Liver (tissue), 9 donors: ENCODE measurements around the gene GK. TPM values are rescaled to one million over a fixed set of nuclear protein-coding genes. Genes with fewer than 3 reads are reported as not detected.

ENCODE experiments used
- DNase-seq: peaks from one replicate; pipeline ENCODE4 v3.0.0-alpha.2; 2017; ENCODE audit warnings: low spot score
- H3K27ac ChIP-seq, 2 donors: one replicate each; pipeline ENCODE4 v1.7.0; 2013; ENCODE audit warnings: inconsistent platforms in 2 of 2, low read length in 2 of 2, control low read depth in 1 of 2, low read depth in 1 of 2, mild to moderate bottlenecking in 1 of 2
- H3K27me3 ChIP-seq, 4 donors: one replicate each; pipeline versions ENCODE4 v1.6.1 to v1.7.0; 2013; ENCODE audit warnings: low read length in 3 of 4, inconsistent platforms in 1 of 4, mild to moderate bottlenecking in 1 of 4, moderate library complexity in 1 of 4; ENCODE audit not compliant: control insufficient read depth in 4 of 4, insufficient read depth in 4 of 4
- H3K36me3 ChIP-seq, 4 donors: one replicate each; pipeline versions ENCODE4 v1.6.1 to v1.7.0; 2013; ENCODE audit warnings: low read length in 3 of 4, mild to moderate bottlenecking in 3 of 4, low read depth in 1 of 4, moderate library complexity in 1 of 4; ENCODE audit not compliant: control insufficient read depth in 4 of 4, insufficient read depth in 3 of 4
- H3K4me1 ChIP-seq, 4 donors: one replicate each; pipeline versions ENCODE4 v1.6.1 to v1.7.0; 2013; ENCODE audit warnings: low read length in 3 of 4, mild to moderate bottlenecking in 3 of 4, moderate library complexity in 1 of 4; ENCODE audit not compliant: control insufficient read depth in 4 of 4, insufficient read depth in 4 of 4
- H3K4me3 ChIP-seq, 3 donors: one replicate each; pipeline versions ENCODE4 v1.6.1 to v1.7.0; 2013; ENCODE audit warnings: low read length in 3 of 3, control low read depth in 1 of 3, low read depth in 1 of 3, mild to moderate bottlenecking in 1 of 3
- H3K9ac ChIP-seq, 2 donors: one replicate each; pipeline ENCODE4 v1.7.0; 2013; ENCODE audit warnings: low read length in 2 of 2, mild to moderate bottlenecking in 2 of 2, moderate library complexity in 2 of 2, control low read depth in 1 of 2, low read depth in 1 of 2
- H3K9me3 ChIP-seq, 4 donors: one replicate each; pipeline versions ENCODE4 v1.6.1 to v1.7.0; 2013; ENCODE audit warnings: low read length in 3 of 4; ENCODE audit not compliant: control insufficient read depth in 4 of 4
- ATF3 ChIP-seq: IDR thresholded peaks from 2 replicates; pipeline ENCODE4 v1.6.1; 2016; ENCODE audit warnings: antibody characterized with exemption
- EGR1 ChIP-seq, 2 donors: IDR thresholded peaks; 2 replicates each; pipeline ENCODE4 v1.6.1; 2016 to 2018; ENCODE audit warnings: antibody characterized with exemption in 2 of 2, low read depth in 2 of 2
- FOXA1 ChIP-seq: IDR thresholded peaks from 2 replicates; pipeline ENCODE4 v1.6.1; 2016; ENCODE audit warnings: antibody characterized with exemption
- GABPA ChIP-seq, 2 donors: IDR thresholded peaks in 1 of 2; conservative IDR thresholded peaks in 1 of 2; 2 replicates each; pipeline ENCODE4 v1.6.1; 2016; ENCODE audit warnings: antibody characterized with exemption in 2 of 2, mild to moderate bottlenecking in 1 of 2, moderate library complexity in 1 of 2
- HNF4A ChIP-seq, 2 donors: conservative IDR thresholded peaks; 2 replicates each; pipeline ENCODE4 v1.6.1; 2016; ENCODE audit warnings: antibody characterized with exemption in 2 of 2, mild to moderate bottlenecking in 2 of 2
- HNF4G ChIP-seq: IDR thresholded peaks from 2 replicates; pipeline ENCODE4 v1.6.1; 2016; ENCODE audit warnings: antibody characterized with exemption
- JUND ChIP-seq, 2 donors: IDR thresholded peaks; 2 replicates each; pipeline ENCODE4 v1.6.1; 2016; ENCODE audit warnings: antibody characterized with exemption in 2 of 2
- MAX ChIP-seq: IDR thresholded peaks from 2 replicates; pipeline ENCODE4 v1.6.1; 2016; ENCODE audit warnings: antibody characterized with exemption
- NR2F2 ChIP-seq: IDR thresholded peaks from 2 replicates; pipeline ENCODE4 v1.6.1; 2016; ENCODE audit warnings: antibody characterized with exemption
- RAD21 ChIP-seq, 2 donors: IDR thresholded peaks; 2 replicates each; pipeline ENCODE4 v1.6.1; 2016; ENCODE audit warnings: antibody characterized with exemption in 2 of 2, mild to moderate bottlenecking in 2 of 2
- REST ChIP-seq: IDR thresholded peaks from 2 replicates; pipeline ENCODE4 v1.6.1; 2016; ENCODE audit warnings: antibody characterized with exemption, mild to moderate bottlenecking
- RXRA ChIP-seq, 2 donors: IDR thresholded peaks; 2 replicates each; pipeline ENCODE4 v1.6.1; 2017 to 2018; ENCODE audit warnings: antibody characterized with exemption in 2 of 2, mild to moderate bottlenecking in 1 of 2
- SP1 ChIP-seq: IDR thresholded peaks from 2 replicates; pipeline ENCODE4 v1.6.1; 2018; ENCODE audit warnings: antibody characterized with exemption, mild to moderate bottlenecking
- TAF1 ChIP-seq: conservative IDR thresholded peaks from 2 replicates; pipeline ENCODE4 v1.6.1; 2016; ENCODE audit warnings: antibody characterized with exemption, mild to moderate bottlenecking
- WGBS: extraction: QIAGEN DNeasy Blood & Tissue Kit; methylation state at CpG from one replicate; pipeline ENCODE4 v1.1.7; 2013; 5-methylcytosine and 5-hydroxymethylcytosine counted together
- polyA plus RNA-seq, 2 donors: library from polyadenylated mRNA; stranded (reverse) in 1 of 2; unstranded in 1 of 2; fragments of 200-250 nt in 1 of 2; fragments of >200 nt in 1 of 2; fragmentation: Nextera tagmentation in 1 of 2; extraction: Ambion mirVana in 1 of 2; gene quantifications; one replicate each; pipeline versions ENCODE4 v1.2.1 to v1.2.3, GENCODE V29; 2013 to 2015
- total RNA-seq, 2 donors: library from RNA; depleted of rRNA; stranded (reverse); fragments of >200 nt; gene quantifications; one replicate each; pipeline ENCODE4 v1.2.3, GENCODE V29; 2014
- TF ChIP-seq, protein P1 (sequence below): fragments of 150-350 bp; IDR thresholded peaks from 2 replicates; pipeline ENCODE4 v1.5.1; 2017; ENCODE audit warnings: improper control_type of control experiment, low read depth, low read length; ENCODE audit not compliant: missing input control
- TF ChIP-seq, protein P2 (sequence below): IDR thresholded peaks from 2 replicates; pipeline ENCODE4 v1.6.1; 2016; ENCODE audit warnings: antibody characterized with exemption
- donor health status: healthy.
- donor health status: healthy.
- donor health status: healthy.
- donor health status: healthy.
- donor health status: healthy.

The GK gene
- total and polyA plus RNA-seq, 4 donors: 27.9 to 145 (median 44.0) TPM

DNA sequence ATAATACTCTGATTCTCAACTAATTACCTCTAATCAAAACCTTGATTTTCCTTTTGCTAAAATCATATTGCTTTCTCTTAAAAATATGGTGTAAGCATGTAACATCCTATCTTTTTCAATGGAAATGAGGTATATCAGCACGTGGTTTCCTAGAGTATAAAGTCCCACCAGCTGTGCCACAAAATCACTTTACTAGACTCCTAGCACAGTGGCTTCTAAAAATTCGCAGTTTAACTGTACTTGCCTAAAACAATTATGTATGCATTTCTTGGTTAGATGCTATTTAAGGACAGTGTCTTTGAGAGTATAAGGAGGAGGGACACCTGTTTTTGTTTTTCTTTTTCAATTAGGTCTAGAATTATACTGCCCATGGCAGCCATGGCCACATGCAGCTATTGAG lies 62.8 kb downstream of the GK start:
- DNase-seq: no peak
- Histone ChIP-seq H3K36me3 (peaks cover 0 to 18% (median 7%) of the 10 kb centered on the region in 4 donors), H3K4me1 (no peaks in the 10 kb centered on the region), H3K9ac (no peak overlapping the region), H3K27ac (no peak overlapping the region), H3K4me3 (no peak overlapping the region), H3K27me3 (no peaks in the 10 kb centered on the region), H3K9me3 (no peaks in the 10 kb centered on the region)
- no peak for TF ChIP-seq ATF3
- no peak for TF ChIP-seq GABPA (IDR thresholded peaks at IDR 0.05 in 1 of 2, conservative IDR thresholded peaks at IDR 0.05 in 1 of 2)
- no peak for TF ChIP-seq NR2F2
- TF ChIP-seq RXRA (IDR thresholded peaks at IDR 0.05): no peak
- no peak for TF ChIP-seq REST
- no peak for TF ChIP-seq TAF1
- TF ChIP-seq, protein P1, sequence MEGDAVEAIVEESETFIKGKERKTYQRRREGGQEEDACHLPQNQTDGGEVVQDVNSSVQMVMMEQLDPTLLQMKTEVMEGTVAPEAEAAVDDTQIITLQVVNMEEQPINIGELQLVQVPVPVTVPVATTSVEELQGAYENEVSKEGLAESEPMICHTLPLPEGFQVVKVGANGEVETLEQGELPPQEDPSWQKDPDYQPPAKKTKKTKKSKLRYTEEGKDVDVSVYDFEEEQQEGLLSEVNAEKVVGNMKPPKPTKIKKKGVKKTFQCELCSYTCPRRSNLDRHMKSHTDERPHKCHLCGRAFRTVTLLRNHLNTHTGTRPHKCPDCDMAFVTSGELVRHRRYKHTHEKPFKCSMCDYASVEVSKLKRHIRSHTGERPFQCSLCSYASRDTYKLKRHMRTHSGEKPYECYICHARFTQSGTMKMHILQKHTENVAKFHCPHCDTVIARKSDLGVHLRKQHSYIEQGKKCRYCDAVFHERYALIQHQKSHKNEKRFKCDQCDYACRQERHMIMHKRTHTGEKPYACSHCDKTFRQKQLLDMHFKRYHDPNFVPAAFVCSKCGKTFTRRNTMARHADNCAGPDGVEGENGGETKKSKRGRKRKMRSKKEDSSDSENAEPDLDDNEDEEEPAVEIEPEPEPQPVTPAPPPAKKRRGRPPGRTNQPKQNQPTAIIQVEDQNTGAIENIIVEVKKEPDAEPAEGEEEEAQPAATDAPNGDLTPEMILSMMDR: no peak
- TF ChIP-seq, protein P2, sequence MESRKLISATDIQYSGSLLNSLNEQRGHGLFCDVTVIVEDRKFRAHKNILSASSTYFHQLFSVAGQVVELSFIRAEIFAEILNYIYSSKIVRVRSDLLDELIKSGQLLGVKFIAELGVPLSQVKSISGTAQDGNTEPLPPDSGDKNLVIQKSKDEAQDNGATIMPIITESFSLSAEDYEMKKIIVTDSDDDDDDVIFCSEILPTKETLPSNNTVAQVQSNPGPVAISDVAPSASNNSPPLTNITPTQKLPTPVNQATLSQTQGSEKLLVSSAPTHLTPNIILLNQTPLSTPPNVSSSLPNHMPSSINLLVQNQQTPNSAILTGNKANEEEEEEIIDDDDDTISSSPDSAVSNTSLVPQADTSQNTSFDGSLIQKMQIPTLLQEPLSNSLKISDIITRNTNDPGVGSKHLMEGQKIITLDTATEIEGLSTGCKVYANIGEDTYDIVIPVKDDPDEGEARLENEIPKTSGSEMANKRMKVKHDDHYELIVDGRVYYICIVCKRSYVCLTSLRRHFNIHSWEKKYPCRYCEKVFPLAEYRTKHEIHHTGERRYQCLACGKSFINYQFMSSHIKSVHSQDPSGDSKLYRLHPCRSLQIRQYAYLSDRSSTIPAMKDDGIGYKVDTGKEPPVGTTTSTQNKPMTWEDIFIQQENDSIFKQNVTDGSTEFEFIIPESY: no peak
- TF ChIP-seq RAD21 (IDR thresholded peaks at IDR 0.05): no peak
- no peak for TF ChIP-seq HNF4G
- no peak for TF ChIP-seq JUND (IDR thresholded peaks at IDR 0.05)
- TF ChIP-seq EGR1 (IDR thresholded peaks at IDR 0.05; ENCODE audit: low read depth in 2 of 2): no peak
- no peak for TF ChIP-seq MAX
- TF ChIP-seq SP1: no peak
- no peak for TF ChIP-seq FOXA1
- no peak for TF ChIP-seq HNF4A (conservative IDR thresholded peaks at IDR 0.05)
- WGBS: 86% methylated on average over 2 of the region's 2 CpGs
